Hepatocyte (in vitro differentiated cells): Measurements from ENCODE around the gene DAW1.

Experiments
- EZH2phosphoT487 ChIP-seq: fragments of 200-600 bp; sonication (generic); IDR thresholded peaks from one replicate; pipeline ENCODE4 v1.6.1; 2018; ENCODE audit warnings: antibody characterized with exemption, mild to moderate bottlenecking, low read depth, moderate library complexity; ENCODE audit not compliant: unreplicated experiment, severe bottlenecking
- TF ChIP-seq, protein P1 (sequence below): fragments of 200-600 bp; sonication (generic); IDR thresholded peaks from 2 replicates; pipeline ENCODE4 v1.5.1; 2016; ENCODE audit warnings: antibody characterized with exemption, mild to moderate bottlenecking; ENCODE audit not compliant: poor library complexity

- TF ChIP-seq, protein P1, sequence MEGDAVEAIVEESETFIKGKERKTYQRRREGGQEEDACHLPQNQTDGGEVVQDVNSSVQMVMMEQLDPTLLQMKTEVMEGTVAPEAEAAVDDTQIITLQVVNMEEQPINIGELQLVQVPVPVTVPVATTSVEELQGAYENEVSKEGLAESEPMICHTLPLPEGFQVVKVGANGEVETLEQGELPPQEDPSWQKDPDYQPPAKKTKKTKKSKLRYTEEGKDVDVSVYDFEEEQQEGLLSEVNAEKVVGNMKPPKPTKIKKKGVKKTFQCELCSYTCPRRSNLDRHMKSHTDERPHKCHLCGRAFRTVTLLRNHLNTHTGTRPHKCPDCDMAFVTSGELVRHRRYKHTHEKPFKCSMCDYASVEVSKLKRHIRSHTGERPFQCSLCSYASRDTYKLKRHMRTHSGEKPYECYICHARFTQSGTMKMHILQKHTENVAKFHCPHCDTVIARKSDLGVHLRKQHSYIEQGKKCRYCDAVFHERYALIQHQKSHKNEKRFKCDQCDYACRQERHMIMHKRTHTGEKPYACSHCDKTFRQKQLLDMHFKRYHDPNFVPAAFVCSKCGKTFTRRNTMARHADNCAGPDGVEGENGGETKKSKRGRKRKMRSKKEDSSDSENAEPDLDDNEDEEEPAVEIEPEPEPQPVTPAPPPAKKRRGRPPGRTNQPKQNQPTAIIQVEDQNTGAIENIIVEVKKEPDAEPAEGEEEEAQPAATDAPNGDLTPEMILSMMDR = no peak
- no peak for TF ChIP-seq EZH2phosphoT487
Observed at GRCh38 chr2:227914362-227914761, 42.9 kb downstream of the DAW1 start.
